COLO829 (cell line): ENCODE measurements around the gene ABT1.

ENCODE experiments used
- DNase-seq: peaks from one replicate; pipeline ENCODE4 v3.0.0; 2012; ENCODE audit warnings: low spot score

ABT1 gene

DNA sequence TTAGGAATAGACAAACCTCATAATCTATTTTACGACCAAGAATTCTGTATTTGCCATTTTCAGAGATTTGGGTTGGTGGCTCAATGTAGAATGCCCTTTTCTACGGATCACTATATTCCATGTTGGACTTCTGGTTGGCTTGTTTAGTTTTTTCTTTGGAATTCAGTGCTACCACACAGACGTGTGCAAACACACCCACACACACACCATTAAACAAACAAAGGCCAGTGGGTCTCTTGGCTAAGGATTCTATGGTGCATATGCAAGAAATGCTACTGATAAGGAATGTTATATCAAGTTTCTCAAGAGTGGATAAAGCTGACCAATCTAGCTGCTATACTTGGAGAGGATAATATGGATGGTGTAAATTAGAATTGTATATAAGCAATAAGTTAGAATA is 8.0 kb downstream of the ABT1 start:
- no peak for DNase-seq

DNA sequence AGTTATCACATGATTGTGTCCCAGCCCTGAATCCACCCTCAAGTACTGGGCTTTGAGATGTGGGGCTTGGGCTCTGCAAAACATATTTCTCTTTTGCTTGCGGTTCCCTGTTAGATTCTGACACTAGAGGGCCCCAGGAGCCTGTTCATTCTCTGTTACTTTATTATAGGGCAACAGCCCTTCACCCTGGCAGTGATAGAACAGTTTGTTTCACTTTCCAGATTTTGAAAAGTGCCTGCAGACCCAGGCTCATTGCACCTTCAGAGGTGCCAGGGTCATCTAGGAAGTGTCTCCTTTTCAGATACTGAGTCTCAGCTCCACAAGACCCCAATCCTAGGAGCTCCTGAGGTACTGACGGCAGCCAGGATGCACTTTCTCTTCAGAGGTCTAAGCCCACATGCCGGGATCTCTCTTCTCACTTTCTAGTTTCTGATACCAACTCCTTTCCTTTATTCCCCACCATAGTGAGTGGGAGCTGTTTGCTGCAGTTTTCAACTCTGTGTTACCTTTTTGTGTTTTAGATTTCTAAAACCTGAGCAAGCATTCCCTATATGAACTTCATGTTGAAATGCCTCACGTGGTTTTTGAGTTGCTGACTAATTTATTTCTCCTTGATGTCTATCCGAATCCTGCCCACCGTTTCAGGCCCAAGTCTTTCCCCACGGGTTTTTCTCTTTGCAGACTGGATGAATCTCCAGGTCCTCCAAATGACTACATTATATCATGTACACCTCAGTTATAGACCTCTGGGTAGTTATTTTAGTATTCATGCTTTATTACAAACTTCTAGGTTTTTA is 10.9 kb downstream of the ABT1 start:
- peak; percentile 73 for DNase-seq

- DNase-seq: no peak
Observed at GRCh38 chr6:26609463-26609862, 12.7 kb downstream of the ABT1 start.

DNA sequence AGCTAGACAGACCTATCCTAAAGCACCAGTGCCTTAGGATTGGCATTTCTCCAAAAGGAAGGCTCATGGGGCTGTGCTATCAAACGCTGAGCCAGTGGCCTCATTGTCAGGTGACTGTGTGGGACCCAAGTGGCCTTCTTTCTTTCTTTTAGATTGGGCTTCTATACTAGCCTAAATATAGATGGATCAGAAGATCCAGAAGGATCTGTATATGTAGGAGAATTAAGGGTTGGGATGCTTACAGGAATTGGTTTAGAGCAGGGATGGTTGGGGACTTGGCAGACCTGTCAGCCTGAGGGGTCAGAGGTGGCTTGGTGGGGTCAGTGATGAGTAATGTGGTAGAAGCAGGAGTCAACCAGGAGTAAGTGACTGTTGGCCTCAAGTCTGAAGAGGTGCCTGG is 14.8 kb downstream of the ABT1 start:
- no peak for DNase-seq

- DNase-seq: no peak
Observed at GRCh38 chr6:26613201-26613600, 16.4 kb downstream of the ABT1 start.

GRCh38 chr6:26613689-26614683 is 17.2 kb downstream of the ABT1 start:
- no peak for DNase-seq

DNA sequence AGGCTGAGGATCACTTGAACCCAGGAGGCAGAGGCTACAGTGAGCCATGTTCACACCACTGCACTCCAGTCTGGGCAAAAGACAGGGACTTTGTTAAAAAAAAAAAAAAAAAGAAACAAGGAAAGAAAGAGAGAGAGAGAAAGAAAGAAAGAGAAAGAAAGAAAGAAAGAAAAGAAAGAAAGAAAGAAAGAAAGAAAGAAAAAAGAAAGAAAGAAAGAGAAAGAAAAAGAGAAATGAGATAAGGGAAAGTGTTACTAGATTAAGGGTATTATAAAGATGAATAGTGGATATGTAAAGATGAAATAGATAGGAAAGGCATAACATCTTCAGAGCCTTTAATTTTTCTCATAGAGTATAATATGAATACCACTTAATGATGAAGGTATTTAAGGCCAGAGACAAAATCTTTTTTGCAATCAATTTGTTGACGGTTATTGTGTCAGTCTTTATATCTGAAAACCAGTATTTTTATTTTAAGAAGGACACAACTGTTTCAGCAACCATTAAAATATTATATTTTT is 26.6 kb downstream of the ABT1 start:
- DNase-seq: no peak

GRCh38 chr6:26624557-26624956 is 27.8 kb downstream of the ABT1 start:
- no peak for DNase-seq

DNA sequence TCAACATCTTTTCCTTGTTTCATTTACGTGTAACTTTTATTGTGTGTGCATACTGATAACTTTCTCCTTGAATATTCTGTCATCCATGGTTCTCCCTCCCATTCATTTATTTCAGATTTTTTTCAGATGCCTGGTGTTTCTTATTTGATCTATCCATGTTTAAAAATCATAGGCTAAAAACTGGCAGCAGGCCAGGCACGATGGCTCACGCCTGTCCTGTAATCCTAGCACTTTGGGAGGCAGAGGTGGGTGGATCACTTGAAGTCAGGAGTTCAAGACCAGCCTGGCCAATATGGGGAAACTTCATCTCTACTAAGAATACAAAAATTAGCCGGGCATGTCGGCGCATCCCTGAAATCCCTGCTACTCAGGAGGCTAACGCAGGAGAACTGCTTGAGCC is 31.1 kb downstream of the ABT1 start:
- DNase-seq: no peak

DNA sequence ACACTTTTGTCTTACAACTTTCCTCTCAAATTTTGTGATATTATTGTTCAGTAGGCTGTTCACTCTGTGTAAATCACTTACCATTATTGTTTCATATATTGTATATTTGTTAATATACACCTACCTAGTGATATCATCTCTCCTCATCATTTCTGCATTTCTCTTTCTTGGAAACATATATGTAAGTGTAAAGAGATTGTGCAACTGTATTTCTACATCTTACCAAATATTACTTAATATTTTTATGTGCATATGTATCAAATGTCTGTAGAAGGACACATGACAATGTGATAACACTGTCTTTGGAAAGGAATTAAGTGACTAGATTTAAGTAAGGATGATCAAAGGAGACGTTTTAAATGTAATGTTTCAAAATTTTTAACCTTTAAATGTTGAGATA is 32.6 kb downstream of the ABT1 start:
- no peak for DNase-seq

GRCh38 chr6:26640806-26641205 is 44.1 kb downstream of the ABT1 start:
- no peak for DNase-seq

- DNase-seq: no peak
Observed at GRCh38 chr6:26646074-26646473, 49.3 kb downstream of the ABT1 start.
